ENCODE results near the gene DENR. TPM values are rescaled to one million over a fixed set of nuclear protein-coding genes. Genes with fewer than 3 reads are reported as not detected.

DENR gene, protein sequence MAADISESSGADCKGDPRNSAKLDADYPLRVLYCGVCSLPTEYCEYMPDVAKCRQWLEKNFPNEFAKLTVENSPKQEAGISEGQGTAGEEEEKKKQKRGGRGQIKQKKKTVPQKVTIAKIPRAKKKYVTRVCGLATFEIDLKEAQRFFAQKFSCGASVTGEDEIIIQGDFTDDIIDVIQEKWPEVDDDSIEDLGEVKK
- 15.2 and 29.3 TPM in 2 replicates for total RNA-seq (ENCODE audit: low replicate concordance)

DNA sequence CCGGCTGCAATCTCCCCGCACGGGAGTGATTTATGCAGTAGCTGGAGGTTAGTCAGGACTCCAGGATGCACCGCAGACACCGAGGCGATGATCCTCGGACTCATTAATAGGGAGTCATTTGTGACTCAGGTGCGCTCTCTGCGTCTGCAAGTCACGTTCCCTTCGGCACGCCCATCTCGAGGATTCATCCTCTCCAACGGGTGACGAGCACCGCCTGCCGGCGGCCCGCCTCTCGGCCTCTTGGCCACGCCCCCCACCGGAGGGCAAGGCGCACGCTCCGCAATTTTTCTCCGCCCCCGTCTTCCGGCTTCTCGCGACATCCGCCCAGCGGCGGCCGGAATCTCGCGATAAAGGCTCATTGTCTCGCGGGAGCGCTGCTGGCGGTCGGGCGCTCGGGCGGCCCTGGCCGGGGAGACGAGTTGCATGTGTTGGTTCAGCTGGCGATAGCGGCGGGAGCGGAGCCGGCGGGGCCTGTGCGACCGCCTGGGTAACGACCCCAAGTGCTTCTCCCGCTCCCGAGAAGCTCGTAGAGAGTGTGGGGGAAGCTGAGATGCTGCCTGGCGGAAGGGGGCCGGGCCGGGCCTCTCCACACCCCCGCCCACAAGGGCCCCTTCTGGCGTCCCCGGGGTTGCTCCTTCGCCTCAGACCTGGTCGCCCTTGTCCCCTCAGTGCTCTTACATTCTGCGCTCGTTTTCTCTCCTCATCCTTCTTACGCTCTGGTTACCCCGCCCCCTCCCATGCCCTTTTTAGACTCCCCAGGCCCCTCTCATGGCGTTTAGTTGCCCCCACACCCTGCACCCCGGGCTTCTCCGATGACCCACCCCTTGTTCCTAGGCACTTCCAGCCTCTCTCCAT, at the start of gene DENR:
TSS of gene DENR (plus strand) at position 361 of the 855 bp plus-strand sequence. CDS start 878 bp downstream, outside the sequence.

DNA sequence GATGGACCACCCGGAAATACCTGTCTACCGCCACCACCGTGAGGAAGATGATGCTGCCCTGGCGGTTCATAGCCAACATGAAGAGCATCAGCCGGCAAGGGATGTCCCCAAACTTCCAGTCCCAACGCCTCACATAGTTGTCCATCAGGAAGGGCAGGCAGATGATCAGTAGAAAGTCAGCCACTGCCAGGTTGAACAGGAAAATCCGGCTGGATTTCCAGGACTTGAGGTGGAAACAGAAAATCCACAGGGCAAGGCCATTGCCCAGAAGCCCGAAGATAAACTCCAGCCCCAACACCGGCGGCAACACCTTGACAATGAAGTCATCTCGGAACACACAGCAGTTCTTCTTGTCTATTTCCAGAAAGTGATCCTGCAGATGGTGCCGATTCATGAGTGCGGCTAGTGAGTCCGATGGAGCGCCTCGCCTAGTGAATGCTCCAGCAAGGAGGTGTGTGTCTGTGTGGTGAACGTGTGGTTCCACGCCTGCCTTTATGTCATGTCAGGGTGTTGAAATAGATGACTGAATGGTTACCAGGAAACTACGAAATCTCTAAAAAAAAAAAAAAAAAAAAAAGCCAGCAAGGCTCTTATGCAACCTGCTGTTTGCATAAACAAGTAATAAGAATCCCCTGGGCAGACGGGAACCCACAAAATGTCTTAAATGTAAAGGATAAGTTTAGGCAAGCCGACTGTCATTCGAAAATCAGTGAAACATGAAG, 49.6 kb upstream of the DENR start, which contains the start of gene HCAR2:
TSS of gene HCAR2 (minus strand) at position 468 of the 722 bp plus-strand sequence. CDS start at position 394, 74 bp downstream.

DNA sequence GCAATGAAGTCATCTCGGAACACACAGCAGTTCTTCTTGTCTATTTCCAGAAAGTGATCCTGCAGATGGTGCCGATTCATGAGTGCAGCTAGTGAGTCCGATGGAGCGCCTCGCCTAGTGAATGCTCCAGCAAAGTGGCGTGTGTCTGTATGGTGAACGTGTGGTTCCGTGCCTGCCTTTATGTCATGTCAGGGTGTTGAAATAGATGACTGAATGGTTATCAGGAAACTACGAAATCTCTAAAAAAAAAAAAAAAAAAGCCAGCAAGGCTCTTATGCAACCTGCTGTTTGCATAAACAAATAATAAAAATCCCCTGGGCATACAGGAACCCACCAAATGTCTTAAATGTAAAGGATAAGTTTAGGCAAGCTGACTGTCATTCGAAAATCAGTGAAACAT, 36.0 kb upstream of the DENR start, which contains the start of gene HCAR3:
TSS of gene HCAR3 (minus strand) at position 154 of the 400 bp plus-strand sequence. CDS start at position 80, 74 bp downstream.

DNA sequence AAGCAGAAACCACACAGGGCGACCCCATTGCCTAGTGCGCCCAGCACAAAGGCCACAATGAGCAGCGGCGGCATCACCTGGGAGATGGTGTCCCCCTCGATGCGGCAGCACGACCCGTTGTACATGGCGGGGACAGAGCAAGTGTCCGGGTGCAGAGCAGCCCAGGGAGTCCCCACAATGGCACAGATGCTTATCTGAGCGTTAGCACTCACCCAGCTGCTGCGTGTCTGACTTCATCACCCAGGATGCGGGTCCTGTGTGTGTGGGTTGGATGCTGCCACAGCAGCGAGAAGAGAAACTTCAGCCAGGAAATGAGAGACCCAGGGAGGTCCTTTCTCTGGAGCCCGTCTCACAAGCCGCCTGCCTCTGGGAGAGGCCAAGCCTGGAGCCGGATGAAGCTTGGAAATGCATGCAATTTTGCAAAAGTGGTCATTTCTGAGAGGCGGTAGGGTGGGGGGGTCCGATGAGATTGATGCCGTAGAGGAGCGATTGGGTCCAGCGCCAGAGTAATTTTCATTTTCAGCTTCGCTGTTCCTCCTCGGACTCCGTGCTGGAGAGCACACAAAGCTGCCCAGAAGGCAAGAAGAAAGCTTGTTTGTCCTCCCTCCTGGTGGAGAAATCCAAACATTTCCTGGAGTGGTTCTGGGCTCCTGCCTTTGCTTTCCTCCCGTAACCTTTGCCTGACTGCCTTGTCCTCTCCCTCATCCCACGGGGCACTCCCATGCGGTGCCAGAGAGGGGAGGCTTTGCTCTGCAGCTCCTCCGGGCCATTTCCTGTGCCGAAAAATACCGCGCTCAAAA, 22.2 kb upstream of the DENR start, which contains the start of gene HCAR1:
TSS of gene HCAR1 (minus strand) at position 630 of the 800 bp plus-strand sequence. CDS start at position 125, 505 bp downstream.

Other genes starting within 250 kb of the DENR start
- 39.9 and 46.9 TPM in 2 replicates for gene RSRC2, start 225.9 kb upstream of the DENR start, total RNA-seq (ENCODE audit: low replicate concordance)
- 6.3 and 10.1 TPM in 2 replicates for gene KNTC1, start 225.6 kb upstream of the DENR start, total RNA-seq (ENCODE audit: low replicate concordance)
- under 0.01 TPM in 1 of 2 replicates, not detected in the other for gene HCAR2, start 49.5 kb upstream of the DENR start, total RNA-seq (ENCODE audit: low replicate concordance)
- not detected in 2 replicates for gene HCAR3, start 36.0 kb upstream of the DENR start, total RNA-seq (ENCODE audit: low replicate concordance)
- under 0.01 and 0.35 TPM in 2 replicates for gene HCAR1, start 22.0 kb upstream of the DENR start, total RNA-seq (ENCODE audit: low replicate concordance)
- 0.30 and 0.82 TPM in 2 replicates for gene CCDC62, start 21.7 kb downstream of the DENR start, total RNA-seq (ENCODE audit: low replicate concordance)
- gene HIP1R, start 82.6 kb downstream of the DENR start, total RNA-seq (ENCODE audit: low replicate concordance): 4.8 and 18.9 TPM in 2 replicates
- gene VPS37B, start 143.3 kb downstream of the DENR start, total RNA-seq (ENCODE audit: low replicate concordance): 4.0 and 6.3 TPM in 2 replicates
- gene ABCB9, start 213.6 kb downstream of the DENR start, total RNA-seq (ENCODE audit: low replicate concordance): 5.9 and 6.3 TPM in 2 replicates
- 5.4 and 9.2 TPM in 2 replicates for gene OGFOD2, start 222.4 kb downstream of the DENR start, total RNA-seq (ENCODE audit: low replicate concordance)
- 212 and 225 TPM in 2 replicates for gene ARL6IP4, start 227.9 kb downstream of the DENR start, total RNA-seq (ENCODE audit: low replicate concordance)